Sigmoid colon (tissue), 7 donors: ENCODE results near the gene UNC5A. TPM values are rescaled to one million over a fixed set of nuclear protein-coding genes. Genes with fewer than 3 reads are reported as not detected.

Experiments used
- DNase-seq: peaks from one replicate; pipeline ENCODE4 v3.0.0-alpha.2; 2019
- H3K27ac ChIP-seq, 4 donors: fragments of 200-600 bp; sonication (generic); one replicate each; pipeline ENCODE4 v1.5.1; 2016 to 2019; ENCODE audit warnings: mild to moderate bottlenecking in 1 of 4
- H3K27me3 ChIP-seq, 3 donors: fragments of 200-600 bp; sonication (generic); one replicate each; pipeline ENCODE4 v1.5.1; 2019; ENCODE audit warnings: mild to moderate bottlenecking in 1 of 3
- H3K36me3 ChIP-seq, 4 donors: fragments of 200-600 bp; sonication (generic); one replicate each; pipeline ENCODE4 v1.5.1; 2016 to 2019
- H3K4me1 ChIP-seq, 4 donors: fragments of 200-600 bp; sonication (generic); one replicate each; pipeline ENCODE4 v1.5.1; 2017 to 2019
- H3K4me3 ChIP-seq, 4 donors: fragments of 200-600 bp; sonication (generic); one replicate each; pipeline ENCODE4 v1.5.1; 2017 to 2019; ENCODE audit warnings: mild to moderate bottlenecking in 2 of 4, moderate library complexity in 1 of 4
- H3K9me3 ChIP-seq, 4 donors: fragments of 200-600 bp in 3 of 4; sonication (generic) in 3 of 4; one replicate each; pipeline versions ENCODE4 v1.5.1 to v1.6.1; 2013 to 2019
- EP300 ChIP-seq, 4 donors: sonication (generic); formaldehyde crosslinking; IDR thresholded peaks; one replicate each; pipeline ENCODE4 v1.6.1; 2017; ENCODE audit warnings: antibody characterized with exemption in 4 of 4
- POLR2A ChIP-seq, 2 donors: fragments of 450-650 bp; IDR thresholded peaks; one replicate each; pipeline ENCODE4 v1.6.1; 2016; ENCODE audit warnings: antibody characterized with exemption in 2 of 2, mild to moderate bottlenecking in 2 of 2, moderate library complexity in 2 of 2
- POLR2AphosphoS5 ChIP-seq, 4 donors: sonication (generic); formaldehyde crosslinking; IDR thresholded peaks; one replicate each; pipeline ENCODE4 v1.6.1; 2017; ENCODE audit warnings: antibody characterized with exemption in 4 of 4
- WGBS, 2 donors: extraction: QIAGEN DNeasy Blood & Tissue Kit; methylation state at CpG; one replicate each; pipeline ENCODE4 v1.1.7; 2013; 5-methylcytosine and 5-hydroxymethylcytosine counted together
- intact Hi-C: fragments of 100-400 bp; cut with DNase I; formaldehyde crosslinking; loops from one replicate; pipeline ENCODE4 v1.15.1; 2023
- polyA plus RNA-seq, 3 donors: library from polyadenylated mRNA; stranded (reverse); fragments of 200-250 nt; gene quantifications; one replicate each; pipeline ENCODE4 v1.2.3, GENCODE V29; 2013
- total RNA-seq, 4 donors: library from RNA; depleted of rRNA; stranded (reverse); fragments of >200 nt; gene quantifications; one replicate each; pipeline ENCODE4 v1.1.0, GENCODE V29; 2016
- TF ChIP-seq, protein P1 (sequence below), 4 experiments: fragments of 450-650 bp in 3 of 4; fragments of 200-600 bp in 1 of 4; IDR thresholded peaks; one replicate each; pipeline ENCODE4 v1.5.1; 2016 to 2019; ENCODE audit warnings: antibody characterized with exemption in 4 of 4, mild to moderate bottlenecking in 3 of 4, moderate library complexity in 2 of 4
- donor health status: healthy with polysubstance abuse.
- donor health status: Bipolar disorder and iron deficiency.
- donor health status: healthy.

Gene UNC5A
- total and polyA plus RNA-seq, 7 donors = 0.34 to 0.60 TPM; not detected in 5

- peak; percentile 53 for DNase-seq
- 88 to 94% methylated on average over 13 of the region's 13 CpGs for WGBS, 2 donors
- intact Hi-C loops = no loop called here
- no peak overlapping the region for H3K27ac ChIP-seq
- TF ChIP-seq, protein P1, sequence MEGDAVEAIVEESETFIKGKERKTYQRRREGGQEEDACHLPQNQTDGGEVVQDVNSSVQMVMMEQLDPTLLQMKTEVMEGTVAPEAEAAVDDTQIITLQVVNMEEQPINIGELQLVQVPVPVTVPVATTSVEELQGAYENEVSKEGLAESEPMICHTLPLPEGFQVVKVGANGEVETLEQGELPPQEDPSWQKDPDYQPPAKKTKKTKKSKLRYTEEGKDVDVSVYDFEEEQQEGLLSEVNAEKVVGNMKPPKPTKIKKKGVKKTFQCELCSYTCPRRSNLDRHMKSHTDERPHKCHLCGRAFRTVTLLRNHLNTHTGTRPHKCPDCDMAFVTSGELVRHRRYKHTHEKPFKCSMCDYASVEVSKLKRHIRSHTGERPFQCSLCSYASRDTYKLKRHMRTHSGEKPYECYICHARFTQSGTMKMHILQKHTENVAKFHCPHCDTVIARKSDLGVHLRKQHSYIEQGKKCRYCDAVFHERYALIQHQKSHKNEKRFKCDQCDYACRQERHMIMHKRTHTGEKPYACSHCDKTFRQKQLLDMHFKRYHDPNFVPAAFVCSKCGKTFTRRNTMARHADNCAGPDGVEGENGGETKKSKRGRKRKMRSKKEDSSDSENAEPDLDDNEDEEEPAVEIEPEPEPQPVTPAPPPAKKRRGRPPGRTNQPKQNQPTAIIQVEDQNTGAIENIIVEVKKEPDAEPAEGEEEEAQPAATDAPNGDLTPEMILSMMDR (IDR thresholded peaks at IDR 0.05) = no peak
- TF ChIP-seq POLR2A (IDR thresholded peaks at IDR 0.05) (no peak), POLR2AphosphoS5 (IDR thresholded peaks at IDR 0.05) (no peak), EP300 (IDR thresholded peaks at IDR 0.05) (no peak)
- no peaks in the 10 kb centered on the region for H3K4me1 ChIP-seq
- H3K36me3 ChIP-seq = no peaks in the 10 kb centered on the region
- no peaks in the 10 kb centered on the region for H3K27me3 ChIP-seq
- H3K4me3 ChIP-seq = no peak overlapping the region
- H3K9me3 ChIP-seq = no peaks in the 10 kb centered on the region
Observed at GRCh38 chr5:176886336-176887251, 76.2 kb downstream of the UNC5A start.

DNA sequence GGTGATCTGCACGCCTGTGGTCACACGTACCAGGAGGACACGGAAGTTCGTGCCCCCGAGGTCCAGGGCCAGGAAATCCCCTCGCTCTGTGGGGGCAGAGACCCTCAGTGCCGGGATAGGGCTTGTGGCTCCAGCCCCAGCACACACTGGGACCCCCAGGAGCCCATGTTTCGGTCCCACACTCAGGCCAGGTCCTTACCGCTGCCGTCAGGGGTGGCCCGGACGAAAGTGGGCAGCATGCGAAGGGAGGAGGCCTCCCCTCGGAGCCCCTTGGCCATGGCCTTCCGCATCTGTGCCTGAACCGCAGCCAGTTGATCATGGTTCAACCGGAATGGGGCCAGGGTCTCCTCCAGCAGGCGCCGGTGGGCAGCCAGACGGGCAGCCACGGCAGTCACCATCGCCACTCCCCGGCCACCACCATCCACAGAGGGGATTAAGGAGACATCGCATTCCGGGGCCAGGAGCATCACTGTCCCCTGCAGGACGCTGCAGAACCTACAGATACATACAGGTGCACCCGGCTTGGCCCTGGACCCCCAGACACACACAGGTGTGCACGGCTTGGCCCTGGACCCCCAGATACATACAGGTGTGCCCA lies 77.0 kb downstream of the UNC5A start:
- DNase-seq = peak; percentile 48

DNA sequence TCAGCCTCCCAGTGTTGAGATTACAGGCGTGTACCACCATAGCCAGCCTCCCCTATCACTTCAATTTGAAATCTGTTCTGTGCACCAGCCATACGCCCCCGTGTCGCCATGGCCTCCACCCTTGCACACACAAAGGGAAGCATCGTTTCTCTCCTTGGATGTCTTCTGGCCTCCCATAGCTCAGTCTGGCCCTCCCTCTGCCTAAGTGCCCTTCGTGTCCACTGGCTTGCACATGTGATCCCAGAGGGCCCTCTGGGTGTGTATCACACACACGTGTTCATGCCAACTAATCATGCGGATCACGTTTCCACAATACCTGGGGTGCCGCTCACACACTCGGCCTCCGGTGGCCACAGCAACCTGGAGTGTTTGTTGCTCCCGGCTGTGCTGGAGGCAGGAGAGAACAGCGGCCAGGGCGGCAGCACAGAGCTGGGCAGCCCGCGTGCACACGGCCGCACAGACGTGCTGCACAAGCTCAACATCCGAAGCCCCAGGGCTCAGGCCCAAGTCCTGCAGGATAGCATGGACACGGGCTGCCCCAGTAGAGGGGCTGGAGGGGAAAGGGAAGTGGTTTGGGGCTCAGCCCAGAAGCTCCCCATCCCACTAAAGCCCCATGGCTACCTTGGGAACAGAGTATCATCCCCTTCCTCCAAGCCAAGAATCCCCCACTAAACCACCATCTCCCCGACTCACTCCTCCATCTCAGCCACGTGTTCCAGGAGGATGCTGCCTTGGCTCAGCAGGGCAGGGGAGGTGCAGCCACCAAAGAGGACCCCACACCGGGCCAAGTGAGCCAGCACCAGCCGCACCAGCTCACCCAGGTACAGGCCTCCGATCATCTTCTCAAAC lies 77.9 kb downstream of the UNC5A start:
- intact Hi-C loops = no loop called here
- TF ChIP-seq EP300 (IDR thresholded peaks at IDR 0.05) (no peak), POLR2AphosphoS5 (IDR thresholded peaks at IDR 0.05) (no peak), POLR2A (IDR thresholded peaks at IDR 0.05) (no peak)
- TF ChIP-seq, protein P1 (IDR thresholded peaks at IDR 0.05) = no peak
- DNase-seq = peak; percentile 47
- WGBS, 2 donors = 89 to 90% methylated on average over 27 of the region's 27 CpGs
- no peaks in the 10 kb centered on the region for H3K27me3 ChIP-seq
- no peak overlapping the region for H3K27ac ChIP-seq
- H3K9me3 ChIP-seq = no peaks in the 10 kb centered on the region
- H3K4me3 ChIP-seq = no peak overlapping the region
- no peaks in the 10 kb centered on the region for H3K4me1 ChIP-seq
- no peaks in the 10 kb centered on the region for H3K36me3 ChIP-seq

More for the DNA sequence above, 77.0 kb downstream of the UNC5A start:
- Histone ChIP-seq H3K36me3 (no peaks in the 10 kb centered on the region), H3K27ac (no peak overlapping the region), H3K27me3 (no peaks in the 10 kb centered on the region), H3K4me3 (no peak overlapping the region), H3K4me1 (no peaks in the 10 kb centered on the region), H3K9me3 (no peaks in the 10 kb centered on the region)
- intact Hi-C loops = no loop called here
- 86 to 88% methylated on average over 28 of the region's 28 CpGs for WGBS, 2 donors
- TF ChIP-seq POLR2AphosphoS5 (IDR thresholded peaks at IDR 0.05) (no peak), EP300 (IDR thresholded peaks at IDR 0.05) (no peak), POLR2A (IDR thresholded peaks at IDR 0.05) (no peak)
- TF ChIP-seq, protein P1 (IDR thresholded peaks at IDR 0.05) = no peak

- intact Hi-C loops = no loop called here
- H3K9me3 ChIP-seq = no peaks in the 10 kb centered on the region
- peak; percentile 28 for DNase-seq
- no peaks in the 10 kb centered on the region for H3K27me3 ChIP-seq
- H3K4me1 ChIP-seq = no peaks in the 10 kb centered on the region
- TF ChIP-seq EP300 (IDR thresholded peaks at IDR 0.05) (no peak), POLR2A (IDR thresholded peaks at IDR 0.05) (no peak), POLR2AphosphoS5 (IDR thresholded peaks at IDR 0.05) (no peak)
- TF ChIP-seq, protein P1 (IDR thresholded peaks at IDR 0.05) = no peak
- H3K27ac ChIP-seq = no peak overlapping the region
- no peak overlapping the region for H3K4me3 ChIP-seq
- WGBS, 2 donors = 60 to 75% methylated on average over 1 of the region's 1 CpG
- H3K36me3 ChIP-seq = no peaks in the 10 kb centered on the region
Observed at GRCh38 chr5:176888865-176889165, 78.5 kb downstream of the UNC5A start.
